T-helper 17 cell (primary cell): ENCODE measurements around the gene ALDH5A1. TPM values are rescaled to one million over a fixed set of nuclear protein-coding genes. Genes with fewer than 3 reads are reported as not detected.

Experiments used
- ATAC-seq: fragments of 150-1000 bp; cut with Tn5 transposase; 2 replicates; pipeline ENCODE4 v1.10.0; 2021; ENCODE audit warnings: mild to moderate bottlenecking, moderate library complexity
- DNase-seq, 3 donors: peaks; one replicate each; pipeline versions ENCODE4 v3.0.0 to v3.0.0-alpha.2; 2020 to 2021
- H3K9me3 ChIP-seq: one replicate; pipeline ENCODE4 v1.7.0; 2013; ENCODE audit warnings: low read length, mild to moderate bottlenecking; ENCODE audit not compliant: control insufficient read depth, poor library complexity, severe bottlenecking
- H3K27ac Mint-ChIP-seq: one replicate; pipeline ENCODE4 v1.8.0; 2022; ENCODE audit warnings: mild to moderate bottlenecking, moderate library complexity, mixed read lengths
- H3K27me3 Mint-ChIP-seq: one replicate; pipeline ENCODE4 v1.8.0; 2022; ENCODE audit warnings: mixed read lengths
- H3K36me3 Mint-ChIP-seq: one replicate; pipeline ENCODE4 v1.8.0; 2022; ENCODE audit warnings: low read depth, mixed read lengths
- H3K4me1 Mint-ChIP-seq: one replicate; pipeline ENCODE4 v1.8.0; 2022; ENCODE audit warnings: mild to moderate bottlenecking, mixed read lengths
- H3K4me3 Mint-ChIP-seq: one replicate; pipeline ENCODE4 v1.8.0; 2022; ENCODE audit warnings: mild to moderate bottlenecking, moderate library complexity, mixed read lengths
- total RNA-seq, 4 donors: library from RNA in 2 of 4; stranded (reverse) in 2 of 4; gene quantifications; one replicate each; pipeline ENCODE4 v1.2.3 and lab custom pipeline; 2022 to 2026

The ALDH5A1 gene
- total RNA-seq, 2 donors from 2014 or later, result 4.7 TPM

DNA sequence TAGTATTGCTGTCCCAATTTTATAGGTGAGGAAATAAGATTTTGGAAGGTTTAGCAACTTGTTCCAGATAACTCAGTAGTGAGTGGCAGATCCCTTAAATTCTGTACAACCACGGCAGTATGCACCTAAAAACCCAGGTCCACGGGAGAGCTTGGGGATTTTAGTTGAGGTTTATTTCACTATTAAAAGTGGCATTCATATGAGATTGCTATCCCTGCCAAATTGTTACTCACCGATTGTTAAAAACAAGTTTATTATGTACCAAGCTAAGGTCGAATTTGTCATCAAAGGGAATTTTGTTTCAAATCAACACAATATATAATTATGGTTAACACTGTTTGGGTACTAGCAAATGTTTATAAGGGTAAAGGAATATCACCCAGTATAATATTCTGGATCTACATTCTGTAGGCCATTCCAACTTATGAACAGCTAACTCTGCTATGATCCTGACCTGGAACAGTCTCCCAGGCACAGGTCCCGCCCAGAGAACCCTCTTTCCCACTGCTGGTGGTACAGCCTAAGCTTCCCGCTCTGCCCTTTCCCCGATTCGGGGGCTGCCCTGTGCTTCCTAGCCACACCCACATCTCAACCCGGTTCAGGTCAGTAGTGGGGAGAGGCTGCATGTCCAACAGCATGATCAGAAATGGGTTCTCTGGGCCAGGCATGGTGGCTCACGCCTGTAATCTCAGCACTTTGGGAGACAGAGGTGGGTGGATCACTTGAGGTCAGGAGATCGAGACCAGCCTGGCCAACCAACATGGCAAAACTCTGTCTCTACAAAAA is 30.3 kb upstream of the ALDH5A1 start:
- Mint-ChIP-seq H3K36me3 (no peaks in the 10 kb centered on the region), H3K4me1 (no peaks in the 10 kb centered on the region), H3K27ac (no peak overlapping the region), H3K4me3 (no peak overlapping the region), H3K27me3 (peaks cover 5% of the 10 kb centered on the region)
- H3K9me3 ChIP-seq, result no peaks in the 10 kb centered on the region
- DNase-seq (no peak), ATAC-seq (no peak)

DNA sequence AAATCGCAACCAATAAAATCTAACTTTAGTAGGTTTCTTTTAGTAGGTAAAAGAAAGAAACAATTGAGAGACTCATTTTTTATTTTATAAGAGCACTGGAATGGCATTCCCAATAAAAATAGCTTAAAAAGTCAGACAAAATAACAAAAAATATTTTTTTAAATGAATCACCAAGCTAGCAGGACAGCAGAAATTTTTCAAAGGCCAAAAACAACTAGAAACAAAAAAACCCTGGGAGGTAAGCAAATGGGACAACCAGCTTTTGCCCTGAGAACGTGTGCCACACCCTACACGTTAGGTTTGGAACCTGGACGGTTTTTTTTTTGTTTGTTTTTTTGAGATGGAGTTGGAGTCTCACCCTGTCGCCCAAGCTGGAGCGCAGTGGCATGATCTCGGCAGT is 25.0 kb upstream of the ALDH5A1 start:
- no peaks in the 10 kb centered on the region for H3K9me3 ChIP-seq
- Mint-ChIP-seq H3K27ac (no peak overlapping the region), H3K4me3 (no peak overlapping the region), H3K36me3 (no peaks in the 10 kb centered on the region), H3K4me1 (no peaks in the 10 kb centered on the region), H3K27me3 (peaks cover 5% of the 10 kb centered on the region)
- ATAC-seq, result no peak
- DNase-seq, result no peak

DNA sequence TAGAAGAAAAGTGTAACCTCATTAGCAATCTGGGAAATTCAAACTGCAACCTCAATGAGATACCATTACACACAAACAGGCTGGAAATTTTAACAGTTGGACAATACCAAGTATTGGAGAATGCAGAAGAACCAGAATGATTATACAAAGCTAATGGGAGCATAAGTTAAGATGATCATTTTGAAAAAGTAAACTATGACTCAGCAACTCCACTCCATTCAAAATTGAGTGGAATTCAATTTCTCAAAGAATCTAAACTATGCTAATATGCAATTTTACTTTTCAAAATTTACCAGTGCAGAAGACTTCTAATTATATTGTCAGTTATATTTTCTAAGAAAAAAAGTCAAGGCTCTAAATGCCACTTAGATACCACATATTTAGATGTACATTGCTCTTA is 22.6 kb upstream of the ALDH5A1 start:
- no peaks in the 10 kb centered on the region for H3K9me3 ChIP-seq
- H3K36me3 Mint-ChIP-seq, result no peaks in the 10 kb centered on the region
- no peak overlapping the region for H3K4me3 Mint-ChIP-seq
- H3K27ac Mint-ChIP-seq, result no peak overlapping the region
- ATAC-seq (no peak), DNase-seq (no peak)
- H3K4me1 Mint-ChIP-seq, result no peaks in the 10 kb centered on the region
- no peaks in the 10 kb centered on the region for H3K27me3 Mint-ChIP-seq

DNA sequence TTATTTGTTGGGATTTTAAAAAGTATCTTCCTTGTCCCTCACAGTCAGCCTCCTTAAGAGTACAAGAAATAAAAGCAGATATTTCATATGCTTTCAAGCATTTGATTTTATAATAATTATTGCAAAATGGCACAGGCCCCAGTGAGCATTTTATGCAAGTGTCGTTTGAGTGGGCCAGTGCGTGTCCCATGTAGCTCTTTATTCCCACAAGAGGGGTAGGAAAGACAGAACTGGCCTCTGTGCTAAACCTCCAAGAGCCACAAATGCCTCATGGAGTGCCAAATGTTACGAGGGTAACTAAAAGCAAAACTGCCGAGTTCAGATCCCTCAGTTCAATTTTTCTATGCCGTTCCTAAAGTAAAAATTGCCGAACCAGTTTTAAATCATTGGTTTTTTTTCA is 18.1 kb upstream of the ALDH5A1 start:
- ATAC-seq, result no peak
- no peaks in the 10 kb centered on the region for H3K36me3 Mint-ChIP-seq
- H3K4me1 Mint-ChIP-seq, result peaks cover 3% of the 10 kb centered on the region
- no peak for DNase-seq
- no peak overlapping the region for H3K27ac Mint-ChIP-seq
- H3K9me3 ChIP-seq, result no peaks in the 10 kb centered on the region
- H3K4me3 Mint-ChIP-seq, result no peak overlapping the region
- no peaks in the 10 kb centered on the region for H3K27me3 Mint-ChIP-seq

DNA sequence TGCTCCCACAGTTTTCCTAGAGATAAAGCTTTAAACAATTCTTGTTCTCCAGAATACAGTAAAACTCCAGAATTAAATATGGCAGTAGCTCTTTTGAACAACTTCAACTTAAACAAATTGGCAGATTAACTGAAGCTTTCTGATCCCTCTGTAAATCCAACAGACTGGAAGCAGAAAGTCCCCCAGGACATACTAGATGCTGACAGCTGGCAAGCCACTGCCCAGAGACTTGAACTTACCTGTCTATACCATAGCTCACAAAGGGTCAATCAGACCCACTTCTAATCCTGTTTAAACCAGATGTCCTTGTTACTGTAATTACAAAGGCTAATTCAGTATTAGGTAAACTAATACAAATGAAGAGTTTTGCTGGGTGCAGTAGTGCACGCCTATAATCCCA is 17.7 kb upstream of the ALDH5A1 start:
- no peaks in the 10 kb centered on the region for H3K9me3 ChIP-seq
- DNase-seq (no peak), ATAC-seq (no peak)
- Mint-ChIP-seq H3K27ac (no peak overlapping the region), H3K4me3 (no peak overlapping the region), H3K4me1 (peaks cover 3% of the 10 kb centered on the region), H3K27me3 (no peaks in the 10 kb centered on the region), H3K36me3 (no peaks in the 10 kb centered on the region)

DNA sequence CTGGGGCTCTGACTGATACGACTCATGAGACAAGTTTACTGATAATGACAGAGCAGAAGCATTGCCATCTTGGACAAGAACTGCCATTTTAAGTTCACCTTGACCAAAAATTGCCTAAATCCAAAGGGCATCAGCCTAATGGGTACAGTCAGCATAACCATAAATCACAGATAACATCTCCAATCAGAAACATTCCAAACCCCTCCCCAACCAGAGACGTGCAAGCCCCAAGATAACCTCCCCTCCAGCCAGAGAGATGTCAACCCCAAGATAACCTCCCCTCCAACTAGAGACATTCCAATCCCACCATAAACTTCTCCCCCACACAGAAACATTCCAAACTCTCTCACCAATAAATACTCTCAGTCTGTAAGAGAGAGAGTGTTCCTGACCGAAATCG is 15.9 kb upstream of the ALDH5A1 start:
- ATAC-seq, result no peak
- Mint-ChIP-seq H3K27ac (no peak overlapping the region), H3K4me3 (no peak overlapping the region), H3K36me3 (no peaks in the 10 kb centered on the region), H3K27me3 (no peaks in the 10 kb centered on the region), H3K4me1 (peaks cover 3% of the 10 kb centered on the region)
- H3K9me3 ChIP-seq, result no peaks in the 10 kb centered on the region
- DNase-seq, result no peak

DNA sequence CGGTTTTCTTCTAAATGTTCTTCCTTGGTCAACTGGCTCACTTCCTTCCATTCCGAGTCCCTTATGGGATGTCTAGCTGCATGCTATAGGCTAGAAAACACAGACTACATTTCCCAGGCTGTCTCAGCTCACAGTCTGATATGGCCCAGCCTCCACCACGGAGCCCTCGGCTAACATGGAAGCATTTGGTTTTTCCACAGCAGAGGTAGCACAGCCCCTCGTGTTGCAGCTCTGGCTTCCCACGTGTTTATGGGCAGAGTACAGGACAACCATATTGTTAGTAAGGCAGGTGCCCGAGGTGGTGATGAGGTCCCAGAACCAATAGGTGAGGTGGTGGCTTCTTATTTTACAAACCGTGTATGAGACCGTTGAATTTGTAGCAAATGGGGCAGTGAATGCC is 14.1 kb upstream of the ALDH5A1 start:
- H3K4me1 Mint-ChIP-seq, result peaks cover 3% of the 10 kb centered on the region
- DNase-seq (no peak), ATAC-seq (no peak)
- peaks cover 7% of the 10 kb centered on the region for H3K27me3 Mint-ChIP-seq
- no peak overlapping the region for H3K27ac Mint-ChIP-seq
- H3K4me3 Mint-ChIP-seq, result peak overlapping the region; percentile 49
- H3K36me3 Mint-ChIP-seq, result no peaks in the 10 kb centered on the region
- H3K9me3 ChIP-seq, result no peaks in the 10 kb centered on the region

DNA sequence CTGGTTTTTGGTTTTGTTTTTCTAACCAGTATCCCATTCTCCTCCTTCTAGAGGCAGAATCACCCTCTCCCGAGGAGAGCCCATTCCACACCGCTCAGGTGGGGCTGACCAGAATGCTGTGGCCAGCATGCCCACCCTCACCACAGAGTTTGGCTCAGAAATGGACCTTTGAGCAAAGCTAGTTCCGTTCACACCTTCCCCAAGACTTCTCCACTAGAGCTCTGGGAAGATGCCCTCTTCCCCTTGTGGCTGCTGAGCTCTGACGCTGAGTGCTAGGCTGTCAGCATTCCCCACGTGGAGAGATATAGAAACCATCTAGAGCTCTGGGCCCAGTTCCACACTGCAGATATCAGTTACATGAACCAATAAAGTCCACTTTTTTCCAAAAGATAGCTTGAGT is 13.3 kb upstream of the ALDH5A1 start:
- H3K9me3 ChIP-seq, result no peaks in the 10 kb centered on the region
- H3K4me3 Mint-ChIP-seq, result no peak overlapping the region
- no peaks in the 10 kb centered on the region for H3K36me3 Mint-ChIP-seq
- peaks cover 3% of the 10 kb centered on the region for H3K4me1 Mint-ChIP-seq
- H3K27me3 Mint-ChIP-seq, result peaks cover 7% of the 10 kb centered on the region
- DNase-seq, result no peak
- ATAC-seq, result no peak
- no peak overlapping the region for H3K27ac Mint-ChIP-seq

DNA sequence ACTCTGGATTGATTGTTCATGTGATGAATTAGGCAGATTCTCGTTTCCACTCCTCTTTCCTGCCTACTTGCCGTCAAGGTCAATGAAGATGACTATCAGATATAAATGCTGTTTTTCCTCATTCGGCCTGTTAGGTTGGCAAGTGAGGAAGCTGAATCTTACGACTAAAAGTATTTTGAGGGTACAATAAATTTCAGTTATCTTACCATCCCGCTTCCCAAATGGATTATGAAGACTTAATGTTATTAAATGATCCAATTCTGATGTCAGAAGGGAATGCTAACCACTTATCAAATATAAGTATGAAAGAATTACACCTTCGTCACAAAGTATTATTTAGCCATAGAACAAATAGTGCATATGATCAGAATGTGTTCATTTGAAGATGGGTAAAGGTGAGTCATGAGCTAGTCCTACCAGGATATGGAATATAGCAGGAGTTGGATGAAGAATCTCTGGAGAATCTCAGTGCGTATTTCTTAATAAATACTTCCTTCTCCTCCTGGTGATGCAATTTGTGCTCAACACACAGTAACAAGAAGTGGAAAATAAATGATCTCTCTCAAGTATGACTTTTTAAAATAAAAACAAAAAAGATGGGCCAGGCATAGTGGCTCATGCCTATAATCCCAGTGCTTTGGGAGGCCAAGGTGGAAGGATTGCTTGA is 10.0 kb upstream of the ALDH5A1 start:
- peaks cover 7% of the 10 kb centered on the region for H3K27me3 Mint-ChIP-seq
- H3K27ac Mint-ChIP-seq, result no peak overlapping the region
- no peaks in the 10 kb centered on the region for H3K36me3 Mint-ChIP-seq
- H3K9me3 ChIP-seq, result no peaks in the 10 kb centered on the region
- peaks cover 4% of the 10 kb centered on the region for H3K4me1 Mint-ChIP-seq
- H3K4me3 Mint-ChIP-seq, result no peak overlapping the region
- no peak for DNase-seq
- ATAC-seq, result no peak

DNA sequence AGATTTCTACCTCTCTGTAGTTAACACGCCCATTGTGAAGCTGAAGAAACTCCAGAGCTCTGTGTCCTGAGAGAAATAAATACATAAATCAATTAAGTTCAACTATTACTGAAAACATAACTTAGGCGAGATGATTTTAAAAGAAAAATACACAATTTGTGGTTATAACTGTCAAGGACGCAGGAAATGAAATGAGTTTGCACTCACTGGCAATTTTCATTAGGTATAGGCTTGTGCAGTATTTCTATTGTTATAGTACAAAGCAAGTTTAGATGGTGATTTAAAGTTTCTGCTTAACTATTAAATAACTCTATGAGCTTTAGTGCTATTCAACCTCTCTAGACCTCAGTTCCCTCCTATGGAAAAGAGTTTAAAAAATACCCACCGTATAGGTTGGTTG is 8.7 kb upstream of the ALDH5A1 start:
- ATAC-seq (no peak), DNase-seq (no peak)
- Mint-ChIP-seq H3K27ac (no peak overlapping the region), H3K36me3 (no peaks in the 10 kb centered on the region), H3K27me3 (peaks cover 7% of the 10 kb centered on the region), H3K4me1 (peaks cover 3% of the 10 kb centered on the region), H3K4me3 (no peak overlapping the region)
- H3K9me3 ChIP-seq, result no peaks in the 10 kb centered on the region

DNA sequence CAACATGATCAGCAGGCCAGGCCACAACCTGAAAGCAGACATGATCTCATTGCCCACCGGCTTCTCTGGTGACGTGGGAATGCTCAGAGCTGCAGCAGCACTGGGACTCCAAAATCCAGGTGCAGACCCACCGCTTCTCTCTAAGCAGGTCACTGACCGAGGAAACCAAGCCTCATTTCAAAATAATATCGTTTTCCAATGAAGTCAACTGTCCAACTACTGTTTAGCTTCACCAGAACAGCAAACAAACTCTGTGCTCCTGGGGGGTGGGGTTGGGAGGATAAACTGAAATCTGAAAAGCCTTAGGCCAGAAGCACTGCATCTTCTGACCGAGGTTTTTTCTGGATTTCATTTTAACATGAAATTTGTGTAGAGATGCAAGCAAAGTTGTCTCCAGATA is 5.3 kb upstream of the ALDH5A1 start, which contains the start of gene GPLD1:
Gene GPLD1, minus strand, starts transcription at position 109 of the 400 bp plus-strand sequence. Its CDS starts 67 bp downstream, at position 42.
- ATAC-seq (no peak), DNase-seq (no peak)
- H3K9me3 ChIP-seq, result no peaks in the 10 kb centered on the region
- H3K36me3 Mint-ChIP-seq, result no peaks in the 10 kb centered on the region
- H3K4me1 Mint-ChIP-seq, result peaks cover 12% of the 10 kb centered on the region
- peak within 1 kb of the TSS; percentile 25 for H3K4me3 Mint-ChIP-seq
- peak within 1 kb of the TSS; percentile 67 for H3K27ac Mint-ChIP-seq
- H3K27me3 Mint-ChIP-seq, result peaks cover 6% of the 10 kb centered on the region

DNA sequence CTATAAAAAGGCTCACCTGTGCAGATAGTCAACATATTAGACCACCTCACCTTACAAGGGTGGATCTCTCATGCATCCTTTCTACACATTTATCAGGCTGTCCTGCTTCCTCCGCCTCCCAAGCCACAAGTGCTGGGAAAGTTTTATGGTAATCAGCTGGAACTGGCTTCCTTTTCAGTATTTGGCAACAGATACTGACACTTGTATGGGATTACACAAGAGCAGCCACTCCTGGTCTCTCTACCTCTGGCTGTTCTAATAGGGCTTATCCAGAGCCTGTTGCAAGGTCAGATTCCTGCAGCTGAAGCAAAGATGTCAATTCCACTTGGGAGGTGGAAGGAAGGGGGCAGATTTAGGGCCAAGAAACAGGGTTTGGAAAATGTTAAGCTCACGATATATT is 4.9 kb upstream of the ALDH5A1 start:
- Mint-ChIP-seq H3K4me1 (peaks cover 12% of the 10 kb centered on the region), H3K27ac (no peak overlapping the region), H3K36me3 (no peaks in the 10 kb centered on the region), H3K27me3 (peaks cover 2% of the 10 kb centered on the region), H3K4me3 (no peak overlapping the region)
- ATAC-seq (no peak), DNase-seq (no peak)
- no peaks in the 10 kb centered on the region for H3K9me3 ChIP-seq

DNA sequence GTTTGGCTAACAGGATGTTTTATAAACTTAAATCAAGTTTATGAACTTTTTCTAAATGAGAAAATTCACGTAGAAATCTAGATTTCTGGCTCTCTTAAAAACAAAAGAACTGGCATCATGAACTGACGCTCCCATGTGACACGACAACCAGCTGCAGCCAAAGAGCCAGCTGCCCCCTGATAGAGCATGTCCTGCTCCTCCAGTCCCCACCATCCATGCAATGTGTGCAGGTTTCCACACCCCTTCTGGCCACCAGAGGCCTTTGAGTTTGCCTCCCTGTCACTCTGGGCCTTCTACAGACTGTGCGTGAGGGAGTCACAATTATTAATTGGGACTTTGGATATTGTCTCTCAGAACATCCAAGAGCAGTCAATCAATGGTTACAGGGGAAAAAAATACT is 3.8 kb upstream of the ALDH5A1 start:
- no peak overlapping the region for H3K27ac Mint-ChIP-seq

DNA sequence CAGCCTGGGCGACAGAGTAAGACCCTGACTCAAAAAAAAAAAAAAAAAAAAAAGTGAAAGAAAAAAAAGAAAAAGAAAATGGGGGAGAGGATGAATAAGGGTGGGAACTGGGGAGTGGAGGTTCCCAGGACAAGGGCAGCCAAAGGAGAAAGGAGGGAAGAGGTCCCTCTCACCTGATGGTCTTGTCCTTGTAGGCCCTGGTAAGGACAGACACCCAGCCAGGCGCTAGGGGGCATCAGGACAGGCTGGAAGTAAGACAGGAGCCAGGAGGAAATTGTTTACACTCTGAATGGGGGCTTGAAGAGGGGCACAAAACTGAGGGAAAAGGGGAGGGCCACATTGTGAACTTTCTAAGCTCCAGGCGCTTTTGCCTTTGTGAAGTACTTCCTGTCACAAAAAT is 2.3 kb upstream of the ALDH5A1 start:
- Mint-ChIP-seq H3K4me3 (no peak overlapping the region), H3K4me1 (peaks cover 14% of the 10 kb centered on the region), H3K27me3 (no peaks in the 10 kb centered on the region), H3K27ac (no peak overlapping the region), H3K36me3 (no peaks in the 10 kb centered on the region)
- DNase-seq (no peak), ATAC-seq (no peak)
- H3K9me3 ChIP-seq, result no peaks in the 10 kb centered on the region

More for the DNA sequence above, 3.8 kb upstream of the ALDH5A1 start:
- Mint-ChIP-seq H3K27me3 (no peaks in the 10 kb centered on the region), H3K4me1 (peaks cover 14% of the 10 kb centered on the region), H3K36me3 (no peaks in the 10 kb centered on the region), H3K4me3 (no peak overlapping the region)
- H3K9me3 ChIP-seq, result no peaks in the 10 kb centered on the region
- DNase-seq (no peak), ATAC-seq (no peak)
